Testis (tissue), 2 donors: Measurements from ENCODE around the gene NALCN.

ENCODE experiments used
- POLR2A ChIP-seq: fragments of 450-650 bp; IDR thresholded peaks from one replicate; pipeline ENCODE4 v1.6.1; 2017; ENCODE audit warnings: antibody characterized with exemption, mild to moderate bottlenecking, moderate library complexity
- TF ChIP-seq, protein P1 (sequence below), 3 experiments: fragments of 450-650 bp in 2 of 3; fragments of 200-600 bp in 1 of 3; sonication (generic) in 1 of 3; IDR thresholded peaks; one replicate each; pipeline ENCODE4 v1.5.1; 2016 to 2019; ENCODE audit warnings: antibody characterized with exemption in 3 of 3, mild to moderate bottlenecking in 2 of 3, moderate library complexity in 1 of 3

GRCh38 chr13:101111894-101112293 is 304.4 kb downstream of the NALCN start:
- TF ChIP-seq, protein P1, sequence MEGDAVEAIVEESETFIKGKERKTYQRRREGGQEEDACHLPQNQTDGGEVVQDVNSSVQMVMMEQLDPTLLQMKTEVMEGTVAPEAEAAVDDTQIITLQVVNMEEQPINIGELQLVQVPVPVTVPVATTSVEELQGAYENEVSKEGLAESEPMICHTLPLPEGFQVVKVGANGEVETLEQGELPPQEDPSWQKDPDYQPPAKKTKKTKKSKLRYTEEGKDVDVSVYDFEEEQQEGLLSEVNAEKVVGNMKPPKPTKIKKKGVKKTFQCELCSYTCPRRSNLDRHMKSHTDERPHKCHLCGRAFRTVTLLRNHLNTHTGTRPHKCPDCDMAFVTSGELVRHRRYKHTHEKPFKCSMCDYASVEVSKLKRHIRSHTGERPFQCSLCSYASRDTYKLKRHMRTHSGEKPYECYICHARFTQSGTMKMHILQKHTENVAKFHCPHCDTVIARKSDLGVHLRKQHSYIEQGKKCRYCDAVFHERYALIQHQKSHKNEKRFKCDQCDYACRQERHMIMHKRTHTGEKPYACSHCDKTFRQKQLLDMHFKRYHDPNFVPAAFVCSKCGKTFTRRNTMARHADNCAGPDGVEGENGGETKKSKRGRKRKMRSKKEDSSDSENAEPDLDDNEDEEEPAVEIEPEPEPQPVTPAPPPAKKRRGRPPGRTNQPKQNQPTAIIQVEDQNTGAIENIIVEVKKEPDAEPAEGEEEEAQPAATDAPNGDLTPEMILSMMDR (IDR thresholded peaks at IDR 0.05) = no peak
- TF ChIP-seq POLR2A = no peak
